ENCODE results near the gene KRT6B.

DNA sequence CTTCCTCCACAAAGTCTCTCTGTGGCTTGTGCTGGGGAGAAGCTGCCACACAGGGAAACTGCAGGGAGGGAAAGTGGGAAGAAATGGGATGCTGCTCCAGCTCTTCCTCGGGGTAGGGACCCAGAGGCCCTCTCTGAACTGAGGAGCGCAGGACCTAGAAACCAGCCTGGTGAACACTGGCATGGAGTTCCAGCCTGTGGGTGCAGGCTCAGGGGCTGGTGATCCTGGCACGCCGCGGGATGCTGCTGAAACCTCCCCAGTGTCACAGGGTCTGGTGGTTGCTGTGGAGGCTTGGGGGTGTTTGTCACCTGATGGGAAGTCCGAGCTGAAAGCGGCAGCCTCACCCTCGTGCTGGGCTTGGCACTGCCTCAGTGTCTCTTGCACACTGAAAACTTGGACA, 12.5 kb downstream of the KRT6B start:
- TF ChIP-seq, protein P1, sequence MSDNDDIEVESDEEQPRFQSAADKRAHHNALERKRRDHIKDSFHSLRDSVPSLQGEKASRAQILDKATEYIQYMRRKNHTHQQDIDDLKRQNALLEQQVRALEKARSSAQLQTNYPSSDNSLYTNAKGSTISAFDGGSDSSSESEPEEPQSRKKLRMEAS (IDR thresholded peaks at IDR 0.05) = no peak
- no peak for TF ChIP-seq CEBPB (IDR thresholded peaks at IDR 0.05)
- TF ChIP-seq EGR1 (IDR thresholded peaks at IDR 0.05) = no peak
- no peak for TF ChIP-seq TAF1 (IDR thresholded peaks at IDR 0.05; ENCODE audit: low read depth)
- TF ChIP-seq RAD21 (IDR thresholded peaks at IDR 0.05; ENCODE audit: low read depth) = no peak
- no peak for TF ChIP-seq CREB1 (IDR thresholded peaks at IDR 0.05; ENCODE audit: low read depth)
- TF ChIP-seq EP300 (IDR thresholded peaks at IDR 0.05; ENCODE audit: borderline replicate concordance) = no peak
- TF ChIP-seq, protein P2, sequence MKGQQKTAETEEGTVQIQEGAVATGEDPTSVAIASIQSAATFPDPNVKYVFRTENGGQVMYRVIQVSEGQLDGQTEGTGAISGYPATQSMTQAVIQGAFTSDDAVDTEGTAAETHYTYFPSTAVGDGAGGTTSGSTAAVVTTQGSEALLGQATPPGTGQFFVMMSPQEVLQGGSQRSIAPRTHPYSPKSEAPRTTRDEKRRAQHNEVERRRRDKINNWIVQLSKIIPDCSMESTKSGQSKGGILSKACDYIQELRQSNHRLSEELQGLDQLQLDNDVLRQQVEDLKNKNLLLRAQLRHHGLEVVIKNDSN (IDR thresholded peaks at IDR 0.05) = no peak
- TF ChIP-seq TCF12 (IDR thresholded peaks at IDR 0.05; ENCODE audit: low read depth) = no peak
- TF ChIP-seq TEAD4 (IDR thresholded peaks at IDR 0.05) = no peak
- TF ChIP-seq REST (IDR thresholded peaks at IDR 0.05; ENCODE audit: low read depth) = no peak
